ENCODE measurements around the gene HMGCLL1.

HMGCLL1 gene

GRCh38 chr6:55578537-55579363, at the start of gene HMGCLL1:
Gene HMGCLL1, minus strand, starts transcription at chr6:55579192. Its CDS starts 137 bp downstream, at chr6:55579055.
- DNase-seq, result no peak

- DNase-seq, result no peak
Observed at GRCh38 chr6:55621993-55622392, 43.0 kb upstream of the HMGCLL1 start.

- no peak for DNase-seq
Observed at GRCh38 chr6:55621244-55621643, 42.3 kb upstream of the HMGCLL1 start.

GRCh38 chr6:55617272-55617671, 38.3 kb upstream of the HMGCLL1 start:
- peak; percentile 46 for DNase-seq

GRCh38 chr6:55604021-55604420, 25.0 kb upstream of the HMGCLL1 start:
- DNase-seq, result no peak

- no peak for DNase-seq
Observed at GRCh38 chr6:55601120-55601519, 22.1 kb upstream of the HMGCLL1 start.

- no peak for DNase-seq
Observed at GRCh38 chr6:55594442-55594841, 15.4 kb upstream of the HMGCLL1 start.

- no peak for DNase-seq
Observed at GRCh38 chr6:55584654-55585354, 5.8 kb upstream of the HMGCLL1 start.

GRCh38 chr6:55576811-55577210, 2.2 kb downstream of the HMGCLL1 start:
- no peak for DNase-seq

- no peak for DNase-seq
Observed at GRCh38 chr6:55574556-55574955, 4.4 kb downstream of the HMGCLL1 start.

- no peak for DNase-seq
Observed at GRCh38 chr6:55569638-55570037, 9.4 kb downstream of the HMGCLL1 start.

- DNase-seq, result no peak
Observed at GRCh38 chr6:55568808-55569439, 10.1 kb downstream of the HMGCLL1 start.

- DNase-seq, result no peak
Observed at GRCh38 chr6:55567558-55567957, 11.4 kb downstream of the HMGCLL1 start.

GRCh38 chr6:55566036-55566710, 12.8 kb downstream of the HMGCLL1 start:
- no peak for DNase-seq

GRCh38 chr6:55562318-55562717, 16.7 kb downstream of the HMGCLL1 start:
- DNase-seq, result no peak

GRCh38 chr6:55560290-55560885, 18.6 kb downstream of the HMGCLL1 start:
- DNase-seq, result no peak

- DNase-seq, result no peak
Observed at GRCh38 chr6:55557146-55557545, 21.8 kb downstream of the HMGCLL1 start.

- DNase-seq, result no peak
Observed at GRCh38 chr6:55545791-55546190, 33.2 kb downstream of the HMGCLL1 start.

- DNase-seq, result no peak
Observed at GRCh38 chr6:55543633-55544309, 35.2 kb downstream of the HMGCLL1 start.

- no peak for DNase-seq
Observed at GRCh38 chr6:55541024-55541423, 38.0 kb downstream of the HMGCLL1 start.

GRCh38 chr6:55536391-55536956, 42.5 kb downstream of the HMGCLL1 start:
- no peak for DNase-seq

- DNase-seq, result no peak
Observed at GRCh38 chr6:55531496-55531895, 47.5 kb downstream of the HMGCLL1 start.

Data from hematopoietic multipotent progenitor cell treated with erythropoietin and hydrocortisone succinate and interleukin-3 and kit ligand, for 4 days (in vitro differentiated cells).